ENCODE data around the gene PDGFD.

PDGFD gene

GRCh38 chr11:104183593-104183992 lies 19.6 kb upstream of the PDGFD start:
- no peak for TF ChIP-seq CTCF (IDR thresholded peaks at IDR 0.05; ENCODE audit: low read depth, low read length)
- in situ Hi-C loops (cut with HindIII; ENCODE audit: low sequenced_read_pairs), result no loop called here
- DNase-seq (ENCODE audit: low read depth, low spot score), result peak; percentile 10
- no peak overlapping the region for H3K4me3 ChIP-seq (ENCODE audit: low read depth, low read length)

- in situ Hi-C loops (cut with HindIII; ENCODE audit: low sequenced_read_pairs), result no loop called here
- TF ChIP-seq CTCF (IDR thresholded peaks at IDR 0.05; ENCODE audit: low read depth, low read length), result no peak
- no peak overlapping the region for H3K4me3 ChIP-seq (ENCODE audit: low read depth, low read length)
- no peak for DNase-seq (ENCODE audit: low read depth, low spot score)
These were observed 11.8 kb upstream of the PDGFD start for GRCh38 chr11:104175769-104176168.

- in situ Hi-C loops (cut with HindIII; ENCODE audit: low sequenced_read_pairs), result no loop called here
- no peak overlapping the region for H3K4me3 ChIP-seq (ENCODE audit: low read depth, low read length)
- TF ChIP-seq CTCF (IDR thresholded peaks at IDR 0.05; ENCODE audit: low read depth, low read length), result no peak
- DNase-seq (ENCODE audit: low read depth, low spot score), result no peak
These were observed 5.1 kb upstream of the PDGFD start for GRCh38 chr11:104169091-104169490.

GRCh38 chr11:104165014-104165413 lies 1.1 kb upstream of the PDGFD start:
- no peak for DNase-seq (ENCODE audit: low read depth, low spot score)

GRCh38 chr11:104163100-104164027 lies 583 bp downstream of the PDGFD start:
- DNase-seq (ENCODE audit: low read depth, low spot score), result peak; percentile 23
- peak; percentile 12 for TF ChIP-seq CTCF (IDR thresholded peaks at IDR 0.05; ENCODE audit: low read depth, low read length)
- in situ Hi-C loops (cut with HindIII; ENCODE audit: low sequenced_read_pairs), result no loop called here
- H3K4me3 ChIP-seq (ENCODE audit: low read depth, low read length), result peak overlapping the region; percentile 53

More at GRCh38 chr11:104165014-104165413, 1.1 kb upstream of the PDGFD start:
- H3K4me3 ChIP-seq (ENCODE audit: low read depth, low read length), result no peak overlapping the region
- in situ Hi-C loops (cut with HindIII; ENCODE audit: low sequenced_read_pairs), result no loop called here
- TF ChIP-seq CTCF (IDR thresholded peaks at IDR 0.05; ENCODE audit: low read depth, low read length), result no peak

GRCh38 chr11:104161751-104162450 lies 2.0 kb downstream of the PDGFD start:
- DNase-seq (ENCODE audit: low read depth, low spot score), result no peak
- no peak overlapping the region for H3K4me3 ChIP-seq (ENCODE audit: low read depth, low read length)
- in situ Hi-C loops (cut with HindIII; ENCODE audit: low sequenced_read_pairs), result no loop called here
- no peak for TF ChIP-seq CTCF (IDR thresholded peaks at IDR 0.05; ENCODE audit: low read depth, low read length)

All from astrocyte of the spinal cord (primary cell).